Nephron (organoid): ENCODE data around the gene CMC4.

Experiments used
- H3K27ac Mint-ChIP-seq, 3 experiments: 2 replicates each; pipeline ENCODE4 v1.8.0; 2020; ENCODE audit warnings: mixed read lengths in 3 of 3, mild to moderate bottlenecking in 2 of 3, moderate library complexity in 1 of 3
- H3K27me3 Mint-ChIP-seq: 2 replicates; pipeline ENCODE4 v1.8.0; 2021; ENCODE audit warnings: low read depth, mild to moderate bottlenecking, moderate library complexity, mixed read lengths
- H3K36me3 Mint-ChIP-seq: 2 replicates; pipeline ENCODE4 v1.8.0; 2020; ENCODE audit warnings: low read depth, mixed read lengths
- H3K4me1 Mint-ChIP-seq: 2 replicates; pipeline ENCODE4 v1.8.0; 2020; ENCODE audit warnings: mixed read lengths
- H3K4me3 Mint-ChIP-seq, 3 experiments: 2 replicates each; pipeline ENCODE4 v1.8.0; 2020; ENCODE audit warnings: mild to moderate bottlenecking in 3 of 3, mixed read lengths in 3 of 3, moderate library complexity in 2 of 3
- H3K9me3 Mint-ChIP-seq: 2 replicates; pipeline ENCODE4 v1.8.0; 2020; ENCODE audit warnings: mixed read lengths
- CTCF ChIP-seq, 3 experiments: fragments of 200-600 bp; sonication (generic); IDR thresholded peaks; one replicate each; pipeline ENCODE4 v1.5.0; 2021; ENCODE audit warnings: antibody characterized with exemption in 3 of 3; ENCODE audit not compliant: unreplicated experiment in 3 of 3

The CMC4 gene

GRCh38 chrX:155026420-155026726 is 44.6 kb downstream of the CMC4 start:
- no peak for TF ChIP-seq CTCF (IDR thresholded peaks at IDR 0.05; ENCODE audit: unreplicated experiment in 3 of 3)
- Mint-ChIP-seq H3K27ac (peak overlapping the region; percentile 95 to 99 (median 98)), H3K4me3 (peak overlapping the region; percentile 85 to 92 (median 91)), H3K9me3 (peaks cover 9% of the 10 kb centered on the region), H3K27me3 (no peaks in the 10 kb centered on the region), H3K4me1 (peaks cover 7% of the 10 kb centered on the region), H3K36me3 (no peaks in the 10 kb centered on the region)

- Mint-ChIP-seq H3K27me3 (no peaks in the 10 kb centered on the region), H3K9me3 (peaks cover 7% of the 10 kb centered on the region), H3K27ac (peak overlapping the region; percentile 0 to 76 (median 24)), H3K4me3 (peak overlapping the region; percentile 52 to 71 (median 55)), H3K36me3 (no peaks in the 10 kb centered on the region), H3K4me1 (peaks cover 7% of the 10 kb centered on the region)
- TF ChIP-seq CTCF (IDR thresholded peaks at IDR 0.05; ENCODE audit: unreplicated experiment in 3 of 3), result no peak
Observed at GRCh38 chrX:155023907-155024833, 46.8 kb downstream of the CMC4 start.

GRCh38 chrX:155022585-155022984 is 48.4 kb downstream of the CMC4 start, which contains the start of gene F8:
F8 (minus strand) TSS chrX:155022723; CDS start chrX:155022552, 171 bp downstream.
- TF ChIP-seq CTCF (IDR thresholded peaks at IDR 0.05; ENCODE audit: unreplicated experiment in 3 of 3), result no peak
- no peaks in the 10 kb centered on the region for H3K36me3 Mint-ChIP-seq
- H3K9me3 Mint-ChIP-seq, result peaks cover 3% of the 10 kb centered on the region
- peak within 1 kb of the TSS in 1 of 3 experiments; percentile 40 for H3K27ac Mint-ChIP-seq
- H3K4me1 Mint-ChIP-seq, result no peaks in the 10 kb centered on the region
- H3K4me3 Mint-ChIP-seq, result no peak within 1 kb of the TSS
- no peaks in the 10 kb centered on the region for H3K27me3 Mint-ChIP-seq

GRCh38 chrX:155020591-155020990 is 50.3 kb downstream of the CMC4 start:
- Mint-ChIP-seq H3K27me3 (no peaks in the 10 kb centered on the region), H3K9me3 (no peaks in the 10 kb centered on the region), H3K36me3 (no peaks in the 10 kb centered on the region), H3K4me3 (no peak overlapping the region), H3K4me1 (no peaks in the 10 kb centered on the region), H3K27ac (no peak overlapping the region)
- TF ChIP-seq CTCF (IDR thresholded peaks at IDR 0.05; ENCODE audit: unreplicated experiment in 3 of 3), result no peak
